Stimulated activated CD8-positive, alpha-beta memory T cell treated with anti-CD3 and anti-CD28 coated beads, Interleukin-12 subunit alpha, Interleukin-12 subunit beta, amount 100 ng/mL, for 1 hour (primary cell): ENCODE measurements around the gene WBP1L.
"Not testable (repeated sequence)": the region's sequence is repeated elsewhere in the genome, so short reads cannot be mapped to it uniquely, and the experiment has no call there.

Experiments
- DNase-seq: peaks from one replicate; pipeline ENCODE4 v3.0.0-alpha.2; 2020; ENCODE audit warnings: low read depth

WBP1L gene

DNA sequence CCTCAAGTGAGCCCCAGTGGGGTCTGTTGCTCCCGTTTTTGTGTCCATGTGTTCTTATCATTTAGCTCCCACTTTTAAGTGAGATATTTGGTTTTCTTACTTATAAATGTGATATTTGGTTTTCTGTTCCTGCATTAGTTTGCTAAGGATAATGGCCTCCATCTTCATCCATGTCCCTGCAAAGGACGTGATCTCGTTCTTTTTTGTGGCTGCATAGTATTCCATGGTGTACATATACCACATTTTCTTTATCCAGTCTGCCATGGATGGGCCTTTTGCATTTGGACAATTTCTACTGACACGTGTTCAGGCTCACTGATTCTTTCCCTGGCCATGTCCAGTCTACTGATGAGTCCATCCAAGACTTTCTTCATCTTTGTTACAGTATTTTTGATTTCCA is 19.8 kb upstream of the WBP1L start:
- DNase-seq = no peak

- no peak for DNase-seq
These were observed 17.5 kb upstream of the WBP1L start for GRCh38 chr10:102726274-102726673.

GRCh38 chr10:102727037-102727818 is 16.5 kb upstream of the WBP1L start:
- no peak for DNase-seq

GRCh38 chr10:102729029-102730026 is 14.4 kb upstream of the WBP1L start:
- peak; percentile 30 for DNase-seq

DNA sequence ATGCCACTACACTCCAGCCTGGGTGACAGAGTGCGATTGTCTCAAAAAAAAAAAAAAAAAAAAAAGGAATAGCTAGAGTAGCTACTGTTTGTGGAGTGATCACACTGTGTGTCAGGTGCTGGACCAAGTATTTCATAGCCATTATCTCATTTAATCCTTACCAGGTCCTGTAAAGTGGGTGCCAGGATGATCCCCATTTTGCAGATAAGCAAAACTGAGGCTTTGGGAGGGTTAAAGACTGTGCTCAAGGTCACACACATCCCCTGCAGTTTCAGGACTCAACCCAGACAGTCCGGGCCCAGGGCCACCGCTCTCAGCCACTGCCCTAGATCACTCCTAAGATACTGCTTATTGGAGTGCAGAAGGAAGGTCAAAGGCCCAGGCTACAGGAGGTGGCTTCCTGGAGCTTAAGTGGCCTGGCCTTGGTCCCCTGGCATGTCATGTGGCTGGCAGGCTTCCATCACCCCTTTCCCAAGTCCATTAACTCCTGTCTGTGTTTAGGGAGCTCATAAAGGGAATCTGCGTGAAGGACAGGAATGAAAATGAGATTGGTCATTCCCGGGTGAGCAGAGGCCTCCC is 12.4 kb upstream of the WBP1L start:
- DNase-seq = no peak

DNA sequence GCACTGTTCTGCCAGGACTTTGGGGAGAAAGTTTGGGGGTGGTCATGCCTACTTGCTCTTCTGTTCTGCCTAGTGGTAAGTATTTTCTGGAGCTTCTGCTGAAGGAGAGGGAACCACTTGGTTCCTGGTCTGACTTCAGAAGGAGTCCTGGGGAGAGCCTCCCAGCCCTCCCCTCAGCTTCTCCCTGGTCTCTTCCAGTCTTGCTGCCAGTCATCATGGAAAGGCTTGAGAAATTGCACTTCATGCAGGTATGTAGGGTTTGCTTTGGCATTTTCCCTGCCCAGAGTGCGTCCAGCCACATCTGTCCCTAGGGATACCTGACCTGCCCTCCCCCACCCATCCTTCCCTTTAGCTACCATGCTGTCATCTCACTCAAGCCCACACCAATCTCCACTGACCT is 11.1 kb upstream of the WBP1L start:
- DNase-seq = no peak

GRCh38 chr10:102735065-102735562 is 8.6 kb upstream of the WBP1L start:
- no peak for DNase-seq

- no peak for DNase-seq
These were observed 5.0 kb upstream of the WBP1L start for GRCh38 chr10:102738692-102739121.

DNA sequence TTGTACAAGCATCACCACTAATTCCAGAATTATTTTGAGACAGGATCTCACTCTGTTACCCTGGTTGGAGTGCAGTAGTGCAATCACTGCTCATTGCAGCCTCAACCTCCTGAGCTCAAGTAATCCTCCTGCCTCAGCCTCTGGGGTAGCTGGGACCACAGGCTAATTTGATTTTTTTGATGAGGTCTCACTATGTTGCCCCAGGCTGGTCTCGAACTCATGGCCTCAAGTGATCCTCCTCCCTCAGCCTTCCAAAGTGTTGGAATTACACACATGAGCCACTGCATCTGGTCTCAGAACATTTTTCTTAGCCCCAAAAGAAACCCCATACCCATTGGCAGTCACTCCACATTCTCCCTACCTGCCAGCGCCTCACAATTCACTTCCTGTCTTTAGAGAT is 3.5 kb upstream of the WBP1L start:
- DNase-seq = no peak

GRCh38 chr10:102741726-102742237 is 2.0 kb upstream of the WBP1L start:
- no peak for DNase-seq

- not testable (repeated sequence) for DNase-seq
These were observed 1.4 kb upstream of the WBP1L start for GRCh38 chr10:102742313-102742712.

- no peak for DNase-seq
These were observed 615 bp upstream of the WBP1L start for GRCh38 chr10:102743078-102743587.

GRCh38 chr10:102744374-102745051 is 765 bp downstream of the WBP1L start:
- no peak for DNase-seq

DNA sequence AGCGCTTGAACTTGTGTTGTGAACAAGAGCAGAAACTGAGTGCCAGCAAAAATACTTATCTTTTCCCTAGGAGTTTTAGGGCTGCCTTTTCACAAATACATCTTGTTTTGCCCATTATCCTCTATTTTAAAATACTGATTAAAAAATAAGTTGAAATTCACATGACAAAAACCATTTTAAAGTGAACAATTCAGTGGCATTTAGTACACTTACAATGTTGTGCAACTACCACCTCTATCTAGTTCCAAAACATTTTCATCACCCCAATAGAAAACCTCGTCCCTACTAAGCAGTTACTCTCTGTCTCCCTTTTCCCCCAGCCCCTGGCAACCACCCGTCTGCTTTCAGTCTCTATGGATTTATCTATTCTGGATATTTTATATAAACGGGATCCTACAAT is 1.4 kb downstream of the WBP1L start:
- DNase-seq = no peak

- no peak for DNase-seq
These were observed 8.7 kb downstream of the WBP1L start for GRCh38 chr10:102752266-102752930.

GRCh38 chr10:102752934-102753664 is 9.4 kb downstream of the WBP1L start:
- DNase-seq = no peak

- no peak for DNase-seq
These were observed 10.0 kb downstream of the WBP1L start for GRCh38 chr10:102753718-102754117.

GRCh38 chr10:102757323-102757722 is 13.6 kb downstream of the WBP1L start:
- DNase-seq = no peak

DNA sequence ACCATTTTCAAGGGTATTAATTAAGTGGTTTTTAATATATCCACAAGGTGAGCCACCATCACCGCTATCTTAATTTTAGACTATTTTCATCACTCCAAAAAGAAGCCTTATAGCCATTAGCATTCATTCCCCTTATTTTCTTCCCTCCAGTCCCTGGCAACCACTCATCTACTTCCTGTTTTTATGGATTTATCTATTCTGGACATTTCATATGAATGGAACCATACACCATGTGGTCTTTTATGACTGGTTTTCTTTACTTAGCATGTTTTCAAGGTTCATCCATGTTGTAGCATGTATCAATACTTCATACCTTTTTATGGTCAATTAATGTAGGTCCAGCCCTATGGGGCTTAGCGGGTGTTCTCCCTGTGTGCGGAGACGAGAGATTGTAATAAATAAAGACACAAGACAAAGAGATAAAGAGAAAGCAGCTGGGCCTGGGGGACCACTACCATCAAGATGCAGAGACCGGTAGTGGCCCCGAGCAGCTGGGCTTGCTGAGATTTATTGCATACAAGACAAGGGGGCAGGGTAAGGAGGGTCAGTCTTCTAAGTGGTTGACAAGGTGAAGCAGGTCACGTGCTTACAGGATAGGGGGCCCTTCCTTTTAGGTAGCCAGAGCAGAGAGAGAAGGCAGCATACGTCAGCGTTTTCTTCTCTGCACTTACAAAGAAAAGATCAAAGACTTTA is 14.6 kb downstream of the WBP1L start:
- no peak for DNase-seq

GRCh38 chr10:102758933-102759262 is 15.2 kb downstream of the WBP1L start:
- not testable (repeated sequence) for DNase-seq
